ENCODE results near the gene NME7.

NME7 gene

DNA sequence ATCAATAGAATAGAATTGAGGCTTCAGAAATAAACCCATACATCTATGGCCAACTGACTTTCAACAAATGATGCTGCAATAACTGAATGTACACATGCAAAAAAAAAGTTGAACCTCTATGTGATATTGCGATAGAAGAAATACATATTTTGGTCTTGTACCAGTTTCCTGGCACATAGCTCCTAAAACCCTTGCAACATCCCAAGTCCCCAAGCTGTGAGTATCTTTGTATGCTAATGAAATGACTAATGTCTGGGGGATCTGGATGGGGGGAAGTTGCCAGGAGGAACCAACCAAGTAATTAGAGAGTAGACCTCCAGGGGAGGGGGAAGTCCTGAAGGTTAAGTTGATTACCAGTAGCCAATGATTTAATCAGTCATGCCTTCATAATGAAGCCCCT lies 24.8 kb upstream of the NME7 start (continued):
- TF ChIP-seq, protein P1, sequence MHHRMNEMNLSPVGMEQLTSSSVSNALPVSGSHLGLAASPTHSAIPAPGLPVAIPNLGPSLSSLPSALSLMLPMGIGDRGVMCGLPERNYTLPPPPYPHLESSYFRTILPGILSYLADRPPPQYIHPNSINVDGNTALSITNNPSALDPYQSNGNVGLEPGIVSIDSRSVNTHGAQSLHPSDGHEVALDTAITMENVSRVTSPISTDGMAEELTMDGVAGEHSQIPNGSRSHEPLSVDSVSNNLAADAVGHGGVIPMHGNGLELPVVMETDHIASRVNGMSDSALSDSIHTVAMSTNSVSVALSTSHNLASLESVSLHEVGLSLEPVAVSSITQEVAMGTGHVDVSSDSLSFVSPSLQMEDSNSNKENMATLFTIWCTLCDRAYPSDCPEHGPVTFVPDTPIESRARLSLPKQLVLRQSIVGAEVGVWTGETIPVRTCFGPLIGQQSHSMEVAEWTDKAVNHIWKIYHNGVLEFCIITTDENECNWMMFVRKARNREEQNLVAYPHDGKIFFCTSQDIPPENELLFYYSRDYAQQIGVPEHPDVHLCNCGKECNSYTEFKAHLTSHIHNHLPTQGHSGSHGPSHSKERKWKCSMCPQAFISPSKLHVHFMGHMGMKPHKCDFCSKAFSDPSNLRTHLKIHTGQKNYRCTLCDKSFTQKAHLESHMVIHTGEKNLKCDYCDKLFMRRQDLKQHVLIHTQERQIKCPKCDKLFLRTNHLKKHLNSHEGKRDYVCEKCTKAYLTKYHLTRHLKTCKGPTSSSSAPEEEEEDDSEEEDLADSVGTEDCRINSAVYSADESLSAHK (tag by site-specific recombination; IDR thresholded peaks at IDR 0.05) = no peak

DNA sequence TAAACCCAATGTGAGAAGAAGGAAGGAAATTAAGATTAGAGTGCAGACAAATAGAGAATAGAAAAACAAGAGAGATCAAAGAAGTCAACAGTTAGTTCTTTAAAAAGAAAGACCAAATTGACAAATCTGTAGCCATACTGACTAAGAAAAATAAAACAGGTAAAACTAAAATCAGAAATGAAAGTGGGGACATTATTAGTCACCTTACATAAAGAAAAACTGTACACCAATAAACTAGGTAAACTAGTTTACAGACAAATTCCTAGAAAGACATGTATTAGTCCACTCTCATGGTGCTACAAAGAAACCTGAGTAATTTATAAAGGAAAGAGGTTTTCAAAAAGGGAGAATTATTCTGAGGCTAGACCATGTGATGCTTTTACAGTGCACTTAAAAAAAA lies 22.7 kb upstream of the NME7 start:
- POLR2A ChIA-PET = no interaction called here
- CTCF ChIA-PET = no interaction called here
- H3K36me3 ChIP-seq (ENCODE audit: control insufficient read depth in 2 of 2, insufficient read depth in 1 of 2, low read length in 2 of 2) = peaks cover 10 to 66% of the 10 kb centered on the region in 2 experiments
- H3K4me3 ChIP-seq (ENCODE audit: low read depth, low read length) = no peak overlapping the region
- H3K27ac ChIP-seq (ENCODE audit: extremely low read depth, low read depth, low read length) = no peak overlapping the region
- TF ChIP-seq ZNF521 (tag by site-specific recombination; IDR thresholded peaks at IDR 0.05) (no peak), KLF8 (tag by site-specific recombination; IDR thresholded peaks at IDR 0.05) (no peak), ZNF558 (tag by site-specific recombination; IDR thresholded peaks at IDR 0.05) (no peak), ZNF776 (tag by site-specific recombination; IDR thresholded peaks at IDR 0.05; ENCODE audit: borderline replicate concordance) (no peak), ZNF785 (tag by site-specific recombination; IDR thresholded peaks at IDR 0.05) (no peak)
- TF ChIP-seq, protein P2, sequence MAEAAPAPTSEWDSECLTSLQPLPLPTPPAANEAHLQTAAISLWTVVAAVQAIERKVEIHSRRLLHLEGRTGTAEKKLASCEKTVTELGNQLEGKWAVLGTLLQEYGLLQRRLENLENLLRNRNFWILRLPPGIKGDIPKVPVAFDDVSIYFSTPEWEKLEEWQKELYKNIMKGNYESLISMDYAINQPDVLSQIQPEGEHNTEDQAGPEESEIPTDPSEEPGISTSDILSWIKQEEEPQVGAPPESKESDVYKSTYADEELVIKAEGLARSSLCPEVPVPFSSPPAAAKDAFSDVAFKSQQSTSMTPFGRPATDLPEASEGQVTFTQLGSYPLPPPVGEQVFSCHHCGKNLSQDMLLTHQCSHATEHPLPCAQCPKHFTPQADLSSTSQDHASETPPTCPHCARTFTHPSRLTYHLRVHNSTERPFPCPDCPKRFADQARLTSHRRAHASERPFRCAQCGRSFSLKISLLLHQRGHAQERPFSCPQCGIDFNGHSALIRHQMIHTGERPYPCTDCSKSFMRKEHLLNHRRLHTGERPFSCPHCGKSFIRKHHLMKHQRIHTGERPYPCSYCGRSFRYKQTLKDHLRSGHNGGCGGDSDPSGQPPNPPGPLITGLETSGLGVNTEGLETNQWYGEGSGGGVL (tag by site-specific recombination; IDR thresholded peaks at IDR 0.05) = no peak
- TF ChIP-seq, protein P3, sequence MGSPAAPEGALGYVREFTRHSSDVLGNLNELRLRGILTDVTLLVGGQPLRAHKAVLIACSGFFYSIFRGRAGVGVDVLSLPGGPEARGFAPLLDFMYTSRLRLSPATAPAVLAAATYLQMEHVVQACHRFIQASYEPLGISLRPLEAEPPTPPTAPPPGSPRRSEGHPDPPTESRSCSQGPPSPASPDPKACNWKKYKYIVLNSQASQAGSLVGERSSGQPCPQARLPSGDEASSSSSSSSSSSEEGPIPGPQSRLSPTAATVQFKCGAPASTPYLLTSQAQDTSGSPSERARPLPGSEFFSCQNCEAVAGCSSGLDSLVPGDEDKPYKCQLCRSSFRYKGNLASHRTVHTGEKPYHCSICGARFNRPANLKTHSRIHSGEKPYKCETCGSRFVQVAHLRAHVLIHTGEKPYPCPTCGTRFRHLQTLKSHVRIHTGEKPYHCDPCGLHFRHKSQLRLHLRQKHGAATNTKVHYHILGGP (tag by site-specific recombination; IDR thresholded peaks at IDR 0.05) = 0 out of 2 replicates have a peak, but pooled peaks have one; percentile 18
- no peaks in the 10 kb centered on the region for H3K9me3 ChIP-seq (ENCODE audit: control insufficient read depth, insufficient read depth, low read depth, low read length)
- H3K4me1 ChIP-seq (ENCODE audit: control insufficient read depth, insufficient read depth, low read length) = no peaks in the 10 kb centered on the region

DNA sequence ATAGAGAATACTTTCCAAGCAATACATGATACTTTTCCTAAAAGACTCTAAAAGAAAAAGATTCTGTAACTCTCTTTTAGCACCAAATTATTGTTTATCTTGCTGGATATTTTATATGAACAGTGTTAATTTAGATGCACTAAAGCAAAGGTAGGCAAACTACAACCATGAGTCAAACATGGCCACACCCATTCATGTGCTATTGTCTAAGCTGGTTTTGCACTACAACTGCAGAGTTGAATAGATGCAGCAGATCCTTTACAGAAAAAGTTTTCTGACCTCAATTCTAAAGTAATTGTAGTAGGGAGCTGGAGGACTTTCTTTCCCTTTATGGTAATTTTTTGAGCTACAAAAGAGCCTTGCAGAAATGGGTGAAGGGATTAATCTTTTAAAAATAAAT lies 19.8 kb upstream of the NME7 start:
- TF ChIP-seq ZNF785 (tag by site-specific recombination; IDR thresholded peaks at IDR 0.05) (no peak), ZFP37 (tag by site-specific recombination; IDR thresholded peaks at IDR 0.05) (no peak), ZNF555 (tag by site-specific recombination; conservative IDR thresholded peaks at IDR 0.05) (no peak), ZNF132 (tag by site-specific recombination; IDR thresholded peaks at IDR 0.05; ENCODE audit: borderline replicate concordance) (no peak), ZNF571 (tag by site-specific recombination; IDR thresholded peaks at IDR 0.05) (no peak), ZNF521 (tag by site-specific recombination; IDR thresholded peaks at IDR 0.05) (no peak)
- TF ChIP-seq, protein P4, sequence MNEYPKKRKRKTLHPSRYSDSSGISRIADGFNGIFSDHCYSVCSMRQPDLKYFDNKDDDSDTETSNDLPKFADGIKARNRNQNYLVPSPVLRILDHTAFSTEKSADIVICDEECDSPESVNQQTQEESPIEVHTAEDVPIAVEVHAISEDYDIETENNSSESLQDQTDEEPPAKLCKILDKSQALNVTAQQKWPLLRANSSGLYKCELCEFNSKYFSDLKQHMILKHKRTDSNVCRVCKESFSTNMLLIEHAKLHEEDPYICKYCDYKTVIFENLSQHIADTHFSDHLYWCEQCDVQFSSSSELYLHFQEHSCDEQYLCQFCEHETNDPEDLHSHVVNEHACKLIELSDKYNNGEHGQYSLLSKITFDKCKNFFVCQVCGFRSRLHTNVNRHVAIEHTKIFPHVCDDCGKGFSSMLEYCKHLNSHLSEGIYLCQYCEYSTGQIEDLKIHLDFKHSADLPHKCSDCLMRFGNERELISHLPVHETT (tag by site-specific recombination; IDR thresholded peaks at IDR 0.05) = no peak
- TF ChIP-seq, protein P5, sequence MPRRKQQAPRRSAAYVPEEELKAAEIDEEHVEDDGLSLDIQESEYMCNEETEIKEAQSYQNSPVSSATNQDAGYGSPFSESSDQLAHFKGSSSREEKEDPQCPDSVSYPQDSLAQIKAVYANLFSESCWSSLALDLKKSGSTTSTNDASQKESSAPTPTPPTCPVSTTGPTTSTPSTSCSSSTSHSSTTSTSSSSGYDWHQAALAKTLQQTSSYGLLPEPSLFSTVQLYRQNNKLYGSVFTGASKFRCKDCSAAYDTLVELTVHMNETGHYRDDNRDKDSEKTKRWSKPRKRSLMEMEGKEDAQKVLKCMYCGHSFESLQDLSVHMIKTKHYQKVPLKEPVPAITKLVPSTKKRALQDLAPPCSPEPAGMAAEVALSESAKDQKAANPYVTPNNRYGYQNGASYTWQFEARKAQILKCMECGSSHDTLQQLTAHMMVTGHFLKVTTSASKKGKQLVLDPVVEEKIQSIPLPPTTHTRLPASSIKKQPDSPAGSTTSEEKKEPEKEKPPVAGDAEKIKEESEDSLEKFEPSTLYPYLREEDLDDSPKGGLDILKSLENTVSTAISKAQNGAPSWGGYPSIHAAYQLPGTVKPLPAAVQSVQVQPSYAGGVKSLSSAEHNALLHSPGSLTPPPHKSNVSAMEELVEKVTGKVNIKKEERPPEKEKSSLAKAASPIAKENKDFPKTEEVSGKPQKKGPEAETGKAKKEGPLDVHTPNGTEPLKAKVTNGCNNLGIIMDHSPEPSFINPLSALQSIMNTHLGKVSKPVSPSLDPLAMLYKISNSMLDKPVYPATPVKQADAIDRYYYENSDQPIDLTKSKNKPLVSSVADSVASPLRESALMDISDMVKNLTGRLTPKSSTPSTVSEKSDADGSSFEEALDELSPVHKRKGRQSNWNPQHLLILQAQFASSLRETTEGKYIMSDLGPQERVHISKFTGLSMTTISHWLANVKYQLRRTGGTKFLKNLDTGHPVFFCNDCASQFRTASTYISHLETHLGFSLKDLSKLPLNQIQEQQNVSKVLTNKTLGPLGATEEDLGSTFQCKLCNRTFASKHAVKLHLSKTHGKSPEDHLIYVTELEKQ (tag by site-specific recombination; IDR thresholded peaks at IDR 0.05; ENCODE audit: borderline replicate concordance) = no peak
- Histone ChIP-seq H3K9me3 (ENCODE audit: control insufficient read depth, insufficient read depth, low read depth, low read length) (no peaks in the 10 kb centered on the region), H3K4me1 (ENCODE audit: control insufficient read depth, insufficient read depth, low read length) (no peaks in the 10 kb centered on the region), H3K36me3 (ENCODE audit: control insufficient read depth in 2 of 2, insufficient read depth in 1 of 2, low read length in 2 of 2) (peaks cover 24 to 76% of the 10 kb centered on the region in 2 experiments), H3K27ac (ENCODE audit: extremely low read depth, low read depth, low read length) (no peak overlapping the region), H3K4me3 (ENCODE audit: low read depth, low read length) (no peak overlapping the region)
- POLR2A ChIA-PET = no interaction called here
- CTCF ChIA-PET = interaction anchor here (0.8 to 1.4 kb wide), 2 partner anchors 126 to 784 kb away, joined by 3 to 4 read pairs; no protein-coding TSS in a partner anchor

Data from HEK293 (cell line).